WTC11 (cell line): Measurements from ENCODE around the gene THBS3.

Experiments used
- CREB1 ChIP-seq: sonication (generic); formaldehyde crosslinking; IDR thresholded peaks from 2 replicates; pipeline ENCODE4 v1.8.0; 2023; ENCODE audit warnings: mild to moderate bottlenecking, missing genetic modification reagents
- USF1 ChIP-seq: sonication (generic); formaldehyde crosslinking; IDR thresholded peaks from 2 replicates; pipeline ENCODE4 v1.8.0; 2022; ENCODE audit warnings: mild to moderate bottlenecking, missing genetic modification reagents
- ZNF281 ChIP-seq: sonication (generic); formaldehyde crosslinking; IDR thresholded peaks from 2 replicates; pipeline ENCODE4 v1.8.0; 2023; ENCODE audit warnings: mild to moderate bottlenecking, missing genetic modification reagents

- TF ChIP-seq ZNF281 (CRISPR knock-in tag) (no peak; the same call in 1 of the 2 replicates), CREB1 (CRISPR knock-in tag) (no peak), USF1 (CRISPR knock-in tag) (no peak)
Measured at GRCh38 chr1:155193275-155193990, 14.3 kb downstream of the THBS3 start.
